H1 (cell line): ENCODE data around the gene LIFR. TPM values are rescaled to one million over a fixed set of nuclear protein-coding genes. Genes with fewer than 3 reads are reported as not detected.

Experiments used
- CTCF ChIA-PET: fragments of 300-600 bp; sonication (Branson Sonifier 250); formaldehyde crosslinking; loops from one replicate; lab custom pipeline; 2021; ENCODE audit not compliant: partially characterized antibody; lab: Charles Lee
- POLR2A ChIA-PET: fragments of 300-600 bp; sonication (Branson Sonifier 250); formaldehyde crosslinking; loops from one replicate; lab custom pipeline; 2021; ENCODE audit warnings: inconsistent platforms; ENCODE audit not compliant: partially characterized antibody; lab: Charles Lee
- DNase-seq, 2 experiments: peaks; one replicate each; pipeline versions ENCODE4 v3.0.0 to v3.0.0-alpha.2; 2010 to 2022; ENCODE audit warnings: low spot score in 2 of 2, low read depth in 1 of 2, mixed read lengths in 1 of 2
- FAIRE-seq: peaks from 2 replicates; lab custom pipeline; 2011; peaks lifted over from hg19 to GRCh38; lab: Jason Lieb, UNC
- H2AFZ ChIP-seq: 2 replicates; pipeline ENCODE4 v1.8.1; 2012; ENCODE audit warnings: low read length, inconsistent platforms
- H2AK5ac ChIP-seq: 2 replicates; pipeline ENCODE4 v1.6.1; 2013; ENCODE audit warnings: low read depth, low read length
- H2BK120ac ChIP-seq: replicated peaks from 2 replicates; pipeline ENCODE3; 2013; ENCODE audit warnings: low read depth, low read length, inconsistent platforms
- H2BK12ac ChIP-seq: 2 replicates; pipeline ENCODE4 v1.6.1; 2013; ENCODE audit warnings: low read depth, low read length
- H2BK15ac ChIP-seq: 2 replicates; pipeline ENCODE4 v1.6.1; 2013; ENCODE audit warnings: low read length
- H2BK20ac ChIP-seq: 2 replicates; pipeline ENCODE4 v1.6.1; 2013; ENCODE audit warnings: low read length
- H2BK5ac ChIP-seq: 2 replicates; pipeline ENCODE4 v1.6.1; 2013; ENCODE audit warnings: low read depth, low read length
- H3K14ac ChIP-seq: 2 replicates; pipeline ENCODE4 v1.6.1; 2013; ENCODE audit warnings: inconsistent platforms; ENCODE audit not compliant: insufficient read length
- H3K18ac ChIP-seq: 2 replicates; pipeline ENCODE4 v1.6.1; 2013; ENCODE audit warnings: low read length; ENCODE audit errors: extremely low read depth
- H3K23ac ChIP-seq: 2 replicates; pipeline ENCODE4 v1.6.1; 2013; ENCODE audit warnings: inconsistent platforms; ENCODE audit not compliant: insufficient read length
- H3K23me2 ChIP-seq: 2 replicates; pipeline ENCODE4 v1.6.1; 2013; ENCODE audit warnings: low read depth, low read length
- H3K27ac ChIP-seq: 2 replicates; pipeline ENCODE4 v1.6.1; 2011; ENCODE audit warnings: low read depth, low read length, inconsistent platforms
- H3K27me3 ChIP-seq, 4 experiments: replicated peaks in 1 of 4; 1 replicate in 1 of 4; 2 replicates in 3 of 4; pipeline versions ENCODE4 v1.6.1 to v1.8.1; 2011 to 2013; ENCODE audit warnings: low read length in 3 of 4, mild to moderate bottlenecking in 3 of 4, inconsistent platforms in 2 of 4, mixed read lengths in 2 of 4, moderate library complexity in 1 of 4; ENCODE audit not compliant: control insufficient read depth in 3 of 4, insufficient read depth in 3 of 4; ENCODE audit errors: extremely low read depth in 1 of 4
- H3K36me3 ChIP-seq, 4 experiments: 2 replicates each; pipeline versions ENCODE4 v1.6.1 to v1.8.1; 2011 to 2013; ENCODE audit warnings: mild to moderate bottlenecking in 4 of 4, low read length in 3 of 4, moderate library complexity in 2 of 4, control low read depth in 1 of 4, inconsistent platforms in 1 of 4; ENCODE audit not compliant: insufficient read depth in 4 of 4, control insufficient read depth in 2 of 4
- H3K4ac ChIP-seq: replicated peaks from 2 replicates; pipeline ENCODE3; 2013; ENCODE audit warnings: low read length, low read depth, mixed read lengths, inconsistent platforms; ENCODE audit not compliant: insufficient read length
- H3K4me1 ChIP-seq, 4 experiments: replicated peaks in 1 of 4; 1 replicate in 1 of 4; 2 replicates in 3 of 4; pipeline versions ENCODE4 v1.6.1 to v1.8.1; 2011 to 2013; ENCODE audit warnings: low read length in 3 of 4, inconsistent platforms in 2 of 4, mixed read lengths in 1 of 4; ENCODE audit not compliant: insufficient read depth in 4 of 4, control insufficient read depth in 3 of 4
- H3K4me2 ChIP-seq, 2 experiments: 2 replicates each; pipeline versions ENCODE4 v1.6.1 to v1.8.1; 2011 to 2013; ENCODE audit warnings: low read depth in 2 of 2, low read length in 2 of 2, control low read depth in 1 of 2, inconsistent platforms in 1 of 2, mild to moderate bottlenecking in 1 of 2; ENCODE audit not compliant: insufficient read depth in 1 of 2
- H3K4me3 ChIP-seq, 4 experiments: fragments of 200-600, 300-600 bp in 1 of 4; sonication (generic), shearing (Covaris generic), sonication (Bioruptor Twin) in 1 of 4; 2 replicates each; pipeline versions ENCODE4 v1.5.1 to v1.8.1; 2011 to 2016; ENCODE audit warnings: low read length in 4 of 4, low read depth in 3 of 4, control low read depth in 2 of 4, inconsistent platforms in 2 of 4, mild to moderate bottlenecking in 2 of 4, mixed read lengths in 1 of 4, moderate library complexity in 1 of 4; ENCODE audit not compliant: insufficient read depth in 2 of 4; ENCODE audit errors: extremely low read depth in 1 of 4
- H3K56ac ChIP-seq: replicated peaks from 2 replicates; pipeline ENCODE3; 2013; ENCODE audit warnings: low read depth, mild to moderate bottlenecking, mixed read lengths, low read length, inconsistent platforms; ENCODE audit not compliant: insufficient read length
- H3K79me1 ChIP-seq: 2 replicates; pipeline ENCODE4 v1.6.1; 2013; ENCODE audit warnings: low read depth, low read length, control low read depth
- H3K79me2 ChIP-seq, 2 experiments: 2 replicates each; pipeline versions ENCODE4 v1.6.1 to v1.8.1; 2012 to 2013; ENCODE audit warnings: low read length in 2 of 2, mild to moderate bottlenecking in 2 of 2, inconsistent platforms in 1 of 2; ENCODE audit not compliant: insufficient read depth in 2 of 2, control insufficient read depth in 1 of 2
- H3K9ac ChIP-seq, 4 experiments: replicated peaks in 1 of 4; 1 replicate in 1 of 4; 2 replicates in 3 of 4; pipeline versions ENCODE4 v1.6.1 to v1.8.1; 2011 to 2013; ENCODE audit warnings: low read depth in 3 of 4, low read length in 3 of 4, control low read depth in 2 of 4, mild to moderate bottlenecking in 2 of 4, moderate library complexity in 2 of 4, inconsistent platforms in 1 of 4; ENCODE audit errors: extremely low read depth in 1 of 4
- H3K9me3 ChIP-seq, 2 experiments: 2 replicates each; pipeline versions ENCODE4 v1.6.1 to v1.8.1; 2012 to 2013; ENCODE audit warnings: mild to moderate bottlenecking in 2 of 2, moderate library complexity in 2 of 2, control low read depth in 1 of 2, inconsistent platforms in 1 of 2, low read depth in 1 of 2, low read length in 1 of 2, mixed read lengths in 1 of 2; ENCODE audit not compliant: insufficient read depth in 2 of 2
- H4K20me1 ChIP-seq, 2 experiments: replicated peaks in 1 of 2; 2 replicates each; pipeline versions ENCODE3 to v1.8.1; 2011 to 2013; ENCODE audit warnings: inconsistent platforms in 2 of 2, low read length in 2 of 2, mild to moderate bottlenecking in 1 of 2; ENCODE audit not compliant: insufficient read depth in 2 of 2, control insufficient read depth in 1 of 2
- H4K5ac ChIP-seq: 2 replicates; pipeline ENCODE4 v1.6.1; 2013; ENCODE audit warnings: low read length, low read depth, mixed read lengths, inconsistent platforms; ENCODE audit not compliant: insufficient read length
- H4K8ac ChIP-seq: 2 replicates; pipeline ENCODE4 v1.8.0; 2013; ENCODE audit warnings: mild to moderate bottlenecking, moderate library complexity, low read length, inconsistent platforms; ENCODE audit not compliant: insufficient read depth; ENCODE audit errors: extremely low read depth
- H4K91ac ChIP-seq: replicated peaks from 2 replicates; pipeline ENCODE3; 2013; ENCODE audit warnings: low read length, mixed read lengths, inconsistent platforms; ENCODE audit not compliant: insufficient read length
- CREB1 ChIP-seq: IDR thresholded peaks from 2 replicates; pipeline ENCODE4 v1.6.1; 2012; ENCODE audit warnings: inconsistent platforms
- EZH2 ChIP-seq: fragments of 200-600 bp; sonication (generic); IDR thresholded peaks from 2 replicates; pipeline ENCODE4 v1.7.1; 2012; ENCODE audit warnings: low read depth, mild to moderate bottlenecking, moderate library complexity, low read length, inconsistent platforms; ENCODE audit not compliant: severe bottlenecking
- SP4 ChIP-seq: IDR thresholded peaks from 2 replicates; pipeline ENCODE4 v1.6.1; 2012; ENCODE audit warnings: low read length, inconsistent platforms
- WGBS, 2 experiments: shearing (Covaris generic) in 1 of 2; methylation state at CpG; one replicate each; pipeline versions ENCODE4 v1.1.6 to v1.1.7; 2013 to 2015; ENCODE audit warnings: low lambda C conversion rate in 2 of 2, mixed read lengths in 2 of 2, inconsistent platforms in 1 of 2, low coverage in 1 of 2, missing lambda C conversion rate in 1 of 2; ENCODE audit not compliant: insufficient replicate concordance in 2 of 2, insufficient coverage in 1 of 2, insufficient read length in 1 of 2; ENCODE audit errors: extremely low coverage in 1 of 2, missing lambda C conversion rate in 1 of 2; 5-methylcytosine and 5-hydroxymethylcytosine counted together
- polyA plus RNA-seq, 7 experiments: library from polyadenylated mRNA; depleted of rRNA in 3 of 7; stranded (reverse) in 5 of 7; unstranded in 2 of 7; fragments of >200 nt in 5 of 7; fragments of 200-250 nt in 2 of 7; gene quantifications; 1 replicate in 5 of 7; 2 replicates in 1 of 7; 4 replicates in 1 of 7; pipeline versions ENCODE4 v1.2.1 to v1.2.3, GENCODE V29; 2011 to 2013; ENCODE audit warnings: missing spikeins in 2 of 7, mixed read lengths in 2 of 7
- total RNA-seq: library from RNA; stranded (reverse); fragmentation: NEBNext Ultra II Directional; extraction: Animal tissue kit (Norgen Biotek cat#: 25700); gene quantifications from 2 replicates; pipeline ENCODE4 v1.2.1, GENCODE V29; 2021
- TF ChIP-seq, protein P1 (sequence below): IDR thresholded peaks from 2 replicates; pipeline ENCODE4 v1.6.1; 2011; ENCODE audit warnings: low read depth, mild to moderate bottlenecking, low read length; ENCODE audit not compliant: insufficient read depth

LIFR gene
- total and polyA plus RNA-seq, 2 of the 8 experiments (the other 6 are each of a cell fraction or from before 2014, with no cell fraction given), result 2.0 to 18.9 TPM

GRCh38 chr5:38456657-38457399 is 99.6 kb downstream of the LIFR start:
- Histone ChIP-seq H2BK5ac (no peak overlapping the region), H2AK5ac (no peak overlapping the region), H4K5ac (no peak overlapping the region), H3K79me2 (no peaks in the 10 kb centered on the region), H2BK120ac (no peak overlapping the region), H3K18ac (no peak overlapping the region), H3K27ac (no peak overlapping the region), H3K14ac (no peak overlapping the region), H2BK15ac (no peak overlapping the region), H3K4me2 (no peak overlapping the region), H4K8ac (no peak overlapping the region), H3K23me2 (no peaks in the 10 kb centered on the region), H3K4me1 (no peaks in the 10 kb centered on the region), H3K79me1 (no peaks in the 10 kb centered on the region), H3K9ac (no peak overlapping the region), H3K36me3 (no peaks in the 10 kb centered on the region), H2BK20ac (no peak overlapping the region), H3K27me3 (no peaks in the 10 kb centered on the region), H3K4ac (no peak overlapping the region), H3K56ac (no peak overlapping the region), H3K9me3 (no peaks in the 10 kb centered on the region), H4K91ac (no peak overlapping the region), H2BK12ac (no peak overlapping the region), H2AFZ (no peak overlapping the region), H4K20me1 (no peaks in the 10 kb centered on the region), H3K23ac (no peak overlapping the region), H3K4me3 (no peak overlapping the region)
- FAIRE-seq, result no peak
- ChIA-PET CTCF (interaction anchor here (1.0 to 1.9 kb wide), 2 partner anchors 15 to 21 kb away, joined by 3 to 6 read pairs; no protein-coding TSS in a partner anchor), POLR2A (no interaction called here)
- 94% methylated on average over 4 of the region's 4 CpGs; no CpG with 5 or more reads in 1 of the 2 experiments for WGBS, 2 experiments
- no peak for TF ChIP-seq EZH2
- TF ChIP-seq, protein P1, sequence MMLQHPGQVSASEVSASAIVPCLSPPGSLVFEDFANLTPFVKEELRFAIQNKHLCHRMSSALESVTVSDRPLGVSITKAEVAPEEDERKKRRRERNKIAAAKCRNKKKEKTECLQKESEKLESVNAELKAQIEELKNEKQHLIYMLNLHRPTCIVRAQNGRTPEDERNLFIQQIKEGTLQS, result no peak
- TF ChIP-seq CREB1, result no peak
- no peak for TF ChIP-seq SP4
- DNase-seq, result no peak
